ENCODE measurements around the gene CST3.
"Not testable (repeated sequence)": the region's sequence is repeated elsewhere in the genome, so short reads cannot be mapped to it uniquely, and the experiment has no call there.

CST3 gene

GRCh38 chr20:23662276-23662870 lies 24.6 kb upstream of the CST3 start:
- no peak for DNase-seq (ENCODE audit: low spot score)

GRCh38 chr20:23661002-23661429 lies 23.3 kb upstream of the CST3 start:
- no peak for DNase-seq (ENCODE audit: low spot score)

DNA sequence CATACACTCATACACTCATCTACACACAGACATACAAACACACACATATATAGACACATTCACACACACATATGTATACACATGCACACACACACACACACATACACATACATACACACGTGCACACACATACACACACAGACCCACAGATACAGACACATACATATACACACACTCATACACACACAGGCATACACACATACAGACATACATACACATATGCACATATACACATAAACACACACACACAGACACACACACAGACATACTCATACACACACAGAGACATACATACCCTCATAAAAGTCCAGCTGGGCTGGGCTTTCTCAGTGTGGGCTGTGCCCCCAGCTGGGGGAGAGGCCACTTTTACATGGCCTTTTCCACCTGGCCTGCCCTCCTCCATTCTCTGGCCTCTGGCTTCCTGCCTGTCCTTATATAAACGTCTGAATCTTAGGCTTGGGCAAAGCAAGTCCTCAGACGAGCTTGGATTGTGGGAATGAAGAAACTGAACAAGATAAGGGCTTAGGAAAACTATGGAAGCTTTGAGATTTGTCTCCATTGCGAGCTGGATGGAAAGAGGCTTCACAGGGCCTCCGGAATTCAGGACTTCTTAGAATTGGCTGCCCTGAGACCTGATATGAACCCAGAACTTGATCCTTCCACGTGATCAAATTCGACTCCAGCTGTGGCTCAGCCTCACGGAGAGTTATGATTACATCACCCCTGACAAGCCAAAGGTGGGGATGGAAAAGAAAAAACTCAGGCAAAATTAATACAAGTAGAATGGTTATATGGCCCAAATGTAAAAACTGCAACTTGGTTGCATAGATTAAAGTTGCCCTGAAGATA lies 22.5 kb upstream of the CST3 start:
- no peak for DNase-seq (ENCODE audit: low spot score)

DNA sequence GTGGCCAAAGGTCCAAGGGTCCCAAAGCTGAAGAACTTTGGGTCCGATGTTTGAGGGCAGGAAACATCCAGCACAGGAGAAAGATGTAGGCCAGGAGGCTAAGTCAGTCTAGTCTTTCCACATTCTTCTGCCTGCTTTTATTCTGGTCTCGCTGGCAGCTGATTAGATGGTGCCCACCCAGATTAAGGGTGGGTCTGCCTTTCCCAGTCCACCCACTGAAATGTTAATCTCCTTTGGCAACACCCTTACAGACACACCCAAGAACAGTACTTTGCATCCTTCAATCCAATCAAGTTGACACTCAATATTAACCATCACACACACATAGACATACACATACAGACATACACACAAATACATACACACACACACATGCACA lies 21.8 kb upstream of the CST3 start:
- DNase-seq (ENCODE audit: low spot score), result not testable (repeated sequence)

- DNase-seq (ENCODE audit: low spot score), result no peak
Measured at GRCh38 chr20:23658989-23659609, 21.3 kb upstream of the CST3 start.

DNA sequence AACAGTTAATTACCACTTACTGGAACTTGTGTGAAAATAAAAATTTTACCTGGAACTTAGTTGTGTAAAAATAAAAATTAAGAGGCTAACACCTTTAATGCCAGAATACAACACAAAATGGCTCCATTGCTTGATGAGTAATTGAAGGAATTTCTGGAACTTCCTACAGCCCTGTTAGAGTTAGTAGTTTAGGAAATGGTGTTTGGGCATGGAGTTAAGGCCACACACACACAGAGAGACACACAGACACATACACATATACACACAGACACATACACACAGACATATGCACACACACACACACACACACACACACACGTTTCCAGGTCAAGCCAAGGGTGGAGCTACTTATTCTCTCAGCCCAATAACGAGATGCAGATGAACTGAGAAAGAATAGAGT lies 20.6 kb upstream of the CST3 start:
- no peak for DNase-seq (ENCODE audit: low spot score)

GRCh38 chr20:23657202-23657601 lies 19.4 kb upstream of the CST3 start:
- no peak for DNase-seq (ENCODE audit: low spot score)

GRCh38 chr20:23656372-23656771 lies 18.6 kb upstream of the CST3 start:
- no peak for DNase-seq (ENCODE audit: low spot score)

DNA sequence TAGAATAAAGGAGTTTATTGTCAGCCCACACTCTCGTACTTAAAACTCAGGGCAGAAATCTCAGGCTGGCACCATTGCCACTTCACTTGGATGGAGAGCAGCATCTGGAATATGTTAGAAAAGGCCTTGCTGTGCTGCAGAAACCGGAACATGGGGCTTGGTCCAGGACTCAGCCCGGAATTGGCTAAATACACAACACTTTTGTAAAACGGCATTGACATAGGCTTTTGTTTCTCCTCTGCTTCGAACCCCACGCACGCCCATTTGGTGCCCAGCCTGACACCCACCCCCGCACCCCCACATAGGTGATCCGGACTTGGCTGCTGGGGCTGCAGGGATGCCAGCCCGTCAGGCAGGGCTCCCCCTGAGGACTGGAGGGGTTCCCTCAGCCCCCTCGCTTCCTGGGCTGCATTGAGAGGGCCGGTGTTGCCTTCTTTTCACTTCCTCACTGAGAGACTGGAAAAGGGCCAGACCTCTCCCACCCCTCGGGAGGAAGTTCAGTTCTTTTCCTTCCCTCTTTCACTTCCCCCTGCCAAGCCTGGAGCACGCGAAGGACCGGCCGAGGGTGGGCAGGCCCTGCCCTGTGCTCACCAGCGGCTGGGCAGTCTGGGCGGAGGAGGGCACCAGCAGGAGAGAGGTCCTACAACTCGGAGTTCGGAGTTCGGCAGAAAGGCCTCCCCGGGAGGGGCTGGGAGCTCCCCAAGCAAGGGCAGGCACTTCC lies 17.9 kb upstream of the CST3 start:
- DNase-seq (ENCODE audit: low spot score), result no peak

DNA sequence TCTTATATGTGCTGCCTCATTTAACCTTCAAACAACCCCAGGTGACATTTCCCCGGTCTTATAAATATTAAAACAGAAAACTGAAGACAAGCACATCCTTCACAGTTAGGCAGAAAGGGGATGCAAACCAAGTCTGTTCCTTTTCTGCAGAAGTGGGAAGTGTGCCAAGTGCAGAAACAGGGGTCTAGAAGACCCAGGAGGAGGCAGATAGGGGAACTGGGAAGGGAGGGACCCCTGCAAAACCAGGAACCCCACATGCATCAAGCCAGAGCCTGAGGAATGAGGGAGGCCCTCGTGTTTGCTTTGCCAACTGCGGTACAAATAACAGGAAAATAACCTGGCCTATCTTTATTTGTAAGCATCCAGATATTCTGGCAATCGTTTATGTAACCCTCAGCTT lies 17.0 kb upstream of the CST3 start:
- DNase-seq (ENCODE audit: low spot score), result no peak

- DNase-seq (ENCODE audit: low spot score), result no peak
Measured at GRCh38 chr20:23654000-23654399, 16.2 kb upstream of the CST3 start.

GRCh38 chr20:23653400-23653938 lies 15.7 kb upstream of the CST3 start:
- DNase-seq (ENCODE audit: low spot score), result no peak

GRCh38 chr20:23652926-23653325 lies 15.2 kb upstream of the CST3 start:
- DNase-seq (ENCODE audit: low spot score), result no peak

- no peak for DNase-seq (ENCODE audit: low spot score)
Measured at GRCh38 chr20:23652371-23652770, 14.6 kb upstream of the CST3 start.

DNA sequence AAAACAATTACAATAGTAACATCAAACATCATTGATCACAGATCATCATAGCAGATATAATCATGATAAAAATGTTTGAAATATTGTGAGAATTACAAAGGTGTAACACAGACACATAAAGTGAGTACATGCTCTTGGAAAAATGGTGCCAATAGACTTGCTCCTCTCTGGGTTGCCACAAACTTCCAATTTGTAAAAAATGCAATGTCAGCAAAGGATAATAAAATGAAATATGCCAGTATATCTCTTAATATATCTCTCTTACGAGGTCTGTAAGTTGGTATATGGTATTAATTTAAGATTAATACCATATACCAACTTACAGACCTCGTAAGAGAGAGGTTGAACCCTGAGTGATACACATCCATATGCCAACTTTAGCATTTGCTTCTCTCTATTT lies 13.4 kb upstream of the CST3 start:
- no peak for DNase-seq (ENCODE audit: low spot score)

GRCh38 chr20:23649830-23650417 lies 12.2 kb upstream of the CST3 start:
- no peak for DNase-seq (ENCODE audit: low spot score)

GRCh38 chr20:23649242-23649641 lies 11.5 kb upstream of the CST3 start:
- DNase-seq (ENCODE audit: low spot score), result no peak

DNA sequence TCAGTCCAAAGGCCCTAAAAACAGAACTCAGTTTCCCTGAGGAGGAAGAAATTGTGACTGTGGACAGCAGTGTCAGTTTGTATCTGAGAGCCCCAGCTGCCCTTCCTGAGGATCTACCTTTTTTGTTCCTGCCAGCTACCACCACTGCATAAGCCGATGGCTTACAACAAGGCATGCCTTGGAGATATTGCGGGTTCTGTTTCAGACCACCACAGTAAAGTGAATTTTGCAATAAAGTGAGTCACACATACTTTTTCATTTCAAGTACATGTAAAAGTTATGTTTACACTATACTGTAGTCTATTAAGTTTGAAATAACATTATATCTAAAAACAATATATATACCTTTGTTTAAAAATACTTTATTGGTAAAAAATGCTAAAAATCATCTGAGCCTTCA lies 9.6 kb upstream of the CST3 start:
- DNase-seq (ENCODE audit: low spot score), result no peak

DNA sequence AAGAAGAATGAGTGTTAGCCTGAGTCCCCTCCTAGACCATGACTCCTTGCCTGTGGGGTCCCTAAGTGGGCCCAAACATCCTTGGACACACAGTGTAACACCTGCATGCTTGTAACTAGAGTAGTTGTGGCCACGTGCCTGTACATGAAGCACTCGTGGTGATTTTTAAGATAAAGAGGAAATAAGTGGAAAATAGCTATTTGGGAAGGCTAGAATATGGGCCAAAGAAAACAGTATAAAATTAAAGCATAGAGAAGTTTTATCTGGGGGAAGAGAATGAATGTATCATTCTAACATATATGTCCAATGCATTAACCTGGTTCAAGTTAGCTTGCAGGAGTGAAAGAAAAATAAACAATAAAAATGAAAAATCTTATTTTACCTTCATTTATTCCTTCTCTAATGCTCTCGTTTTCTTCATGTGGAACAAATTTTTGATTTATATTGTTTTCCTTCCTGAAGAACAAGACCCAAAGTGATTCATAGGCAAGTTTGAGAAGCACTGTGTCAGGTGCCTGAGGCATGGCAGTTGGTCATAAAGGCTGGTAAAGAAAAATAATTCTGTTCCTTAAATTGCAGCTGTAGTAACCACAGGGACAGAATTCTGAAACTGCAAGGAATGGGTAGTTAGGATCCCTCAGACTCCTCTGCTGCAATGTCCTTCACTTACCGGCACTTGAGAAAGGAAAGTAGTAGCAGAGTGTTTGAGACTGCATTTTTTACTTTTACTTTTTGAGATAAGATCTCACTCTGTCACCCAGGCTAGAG lies 8.5 kb upstream of the CST3 start:
- DNase-seq (ENCODE audit: low spot score), result no peak

GRCh38 chr20:23645575-23645974 lies 7.8 kb upstream of the CST3 start:
- no peak for DNase-seq (ENCODE audit: low spot score)

DNA sequence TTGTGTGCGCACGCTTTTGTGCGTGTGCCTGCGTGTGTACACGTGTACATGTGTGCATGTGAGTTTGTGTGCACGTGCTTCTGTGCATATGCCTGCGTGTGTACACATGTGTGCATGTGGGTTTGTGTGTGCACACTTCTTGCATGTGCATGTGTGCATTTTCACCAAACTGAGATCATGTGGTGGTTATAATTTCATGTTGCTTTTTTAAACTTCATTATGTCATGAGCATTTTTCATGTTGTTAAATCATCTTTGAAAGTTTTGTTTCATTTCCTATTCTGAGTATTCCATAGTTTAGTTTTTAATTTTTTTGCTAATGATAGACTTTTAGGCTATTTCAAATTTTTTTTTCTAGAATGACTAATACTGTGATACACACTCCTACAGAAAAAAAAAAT lies 6.4 kb upstream of the CST3 start:
- DNase-seq (ENCODE audit: low spot score), result no peak
